ENCODE data around the gene EDARADD.
A peak's percentile ranks its signal among the peaks of the same experiment; 100 is the strongest.

EDARADD gene

GRCh38 chr1:236520445-236521005 lies 126.4 kb downstream of the EDARADD start:
- DNase-seq: no peak

GRCh38 chr1:236522937-236523703 lies 129.0 kb downstream of the EDARADD start:
- no peak for DNase-seq

- peak; percentile 89 for DNase-seq
Measured at GRCh38 chr1:236523704-236524141, 129.6 kb downstream of the EDARADD start, which contains the start of gene LGALS8. Gene LGALS8, plus strand, starts transcription at chr1:236523982. Its CDS starts 2,089 bp downstream, at chr1:236526071.

- peak; percentile 81 for DNase-seq
Measured at GRCh38 chr1:236524142-236524894, 130.2 kb downstream of the EDARADD start.

GRCh38 chr1:236524895-236525184 lies 130.8 kb downstream of the EDARADD start:
- DNase-seq: no peak

- no peak for DNase-seq
Measured at GRCh38 chr1:236526079-236526478, 132.0 kb downstream of the EDARADD start.

- DNase-seq: no peak
Measured at GRCh38 chr1:236530286-236530685, 136.2 kb downstream of the EDARADD start.

- no peak for DNase-seq
Measured at GRCh38 chr1:236530959-236531358, 136.9 kb downstream of the EDARADD start.

GRCh38 chr1:236532850-236533249 lies 138.8 kb downstream of the EDARADD start:
- no peak for DNase-seq

GRCh38 chr1:236534151-236534651 lies 140.1 kb downstream of the EDARADD start:
- no peak for DNase-seq
